NCI-H510A (cell line): ENCODE measurements around the gene SIRT7.

ENCODE experiments used
- DNase-seq: peaks from one replicate; lab custom pipeline; 2025; lab: John Stamatoyannopoulos, UW

The SIRT7 gene

DNA sequence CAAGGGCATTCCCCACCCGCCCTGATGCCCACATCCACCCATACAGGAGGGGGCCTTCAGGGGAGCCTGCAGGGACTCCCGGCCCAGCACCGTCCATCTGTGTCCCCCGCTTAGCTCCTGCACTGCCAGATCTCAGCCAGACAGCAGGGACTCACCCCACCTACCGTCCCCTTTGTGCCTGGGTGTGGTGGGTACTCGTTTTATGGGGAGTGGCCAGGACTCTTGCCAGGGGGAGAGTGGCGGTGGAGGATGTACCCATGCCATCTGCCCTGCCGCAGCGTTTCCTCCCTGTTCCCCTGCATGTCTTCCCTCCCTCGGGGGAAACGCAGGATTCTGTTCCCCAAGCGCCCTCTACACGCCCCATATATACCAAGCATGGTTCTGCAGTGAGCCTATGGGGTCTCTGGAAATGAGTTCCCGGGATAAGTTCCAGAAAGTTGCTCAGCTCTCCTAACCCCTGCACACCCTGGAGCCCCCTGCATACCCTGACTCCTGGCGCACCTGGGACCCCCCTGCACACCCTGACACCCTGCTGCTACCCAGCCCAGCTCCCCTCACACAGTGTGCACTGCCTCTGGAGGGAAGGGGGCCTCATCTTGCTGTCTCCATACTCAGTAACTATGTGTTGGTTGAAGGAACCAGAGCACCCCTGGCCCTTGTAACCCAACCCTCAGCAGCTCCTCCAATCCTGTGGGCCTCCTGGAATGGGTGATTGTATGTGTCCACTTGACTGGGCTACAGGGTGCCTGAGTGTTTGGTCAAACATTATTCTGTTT is 13.8 kb upstream of the SIRT7 start:
- DNase-seq: no peak

DNA sequence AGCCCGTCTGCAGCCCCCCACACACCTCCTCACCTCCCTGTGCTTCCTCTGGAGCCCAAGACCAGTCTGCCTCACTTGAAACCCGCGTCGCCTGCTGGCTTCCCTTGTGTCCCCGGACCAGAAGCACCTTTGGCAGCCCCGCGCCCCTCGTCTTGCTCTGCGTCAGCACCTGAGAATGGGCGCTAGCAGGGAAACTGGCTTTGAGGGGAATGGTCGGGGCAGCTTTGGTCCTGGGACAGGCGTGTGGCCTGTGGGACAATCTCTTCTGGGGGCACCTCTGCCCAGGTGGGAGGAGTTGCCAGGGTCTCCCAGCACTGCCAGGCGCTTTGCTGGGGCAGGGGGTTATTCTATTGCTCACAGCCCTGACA is 13.2 kb upstream of the SIRT7 start:
- no peak for DNase-seq

DNA sequence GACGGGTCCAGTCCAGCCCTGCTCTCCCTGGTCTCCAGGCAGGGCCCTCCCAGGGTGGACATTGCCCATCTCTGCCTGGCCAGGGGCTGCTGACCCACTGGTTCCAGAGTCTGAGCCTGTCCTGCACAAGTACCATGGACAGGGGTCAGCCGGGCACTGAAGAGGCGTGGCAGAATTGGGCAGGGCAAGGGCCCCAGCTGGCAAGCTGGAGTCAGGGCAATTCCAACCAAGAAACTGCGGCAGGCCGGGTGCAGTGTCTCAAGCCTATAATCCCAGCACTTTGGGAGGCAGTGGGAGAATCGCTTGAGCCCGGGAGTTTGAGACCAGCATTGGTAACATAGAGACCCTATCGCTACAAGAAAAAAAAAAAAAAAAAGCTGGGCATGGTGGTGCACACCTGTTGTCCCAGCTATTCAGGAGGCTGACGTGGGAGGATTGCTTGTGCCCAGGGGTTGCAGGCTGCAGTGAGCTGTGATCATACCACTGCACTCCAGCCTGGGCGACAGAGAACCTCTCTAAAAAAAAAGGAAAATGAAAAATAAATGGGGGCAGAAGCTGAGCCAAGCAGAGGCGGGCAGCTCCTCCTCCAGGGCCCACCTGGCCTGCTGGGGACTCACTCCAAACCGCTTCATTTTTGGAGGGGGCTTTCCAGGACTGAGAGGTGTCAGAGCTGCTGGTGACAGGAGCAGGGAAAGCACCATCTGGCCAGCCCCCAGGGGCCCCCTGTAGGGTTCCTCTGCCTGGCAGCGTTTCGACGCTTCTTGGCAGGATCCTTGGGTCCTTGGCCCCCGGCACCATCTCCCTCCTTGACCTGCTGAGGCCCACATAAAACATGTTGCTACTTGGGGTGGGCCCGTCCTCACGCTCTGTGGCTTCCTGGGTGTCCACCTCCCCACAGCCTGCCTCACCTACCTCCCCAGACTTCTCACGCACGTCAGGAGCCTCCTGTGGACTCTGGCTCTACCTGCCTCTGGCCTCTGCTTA is 12.5 kb upstream of the SIRT7 start:
- no peak for DNase-seq

DNA sequence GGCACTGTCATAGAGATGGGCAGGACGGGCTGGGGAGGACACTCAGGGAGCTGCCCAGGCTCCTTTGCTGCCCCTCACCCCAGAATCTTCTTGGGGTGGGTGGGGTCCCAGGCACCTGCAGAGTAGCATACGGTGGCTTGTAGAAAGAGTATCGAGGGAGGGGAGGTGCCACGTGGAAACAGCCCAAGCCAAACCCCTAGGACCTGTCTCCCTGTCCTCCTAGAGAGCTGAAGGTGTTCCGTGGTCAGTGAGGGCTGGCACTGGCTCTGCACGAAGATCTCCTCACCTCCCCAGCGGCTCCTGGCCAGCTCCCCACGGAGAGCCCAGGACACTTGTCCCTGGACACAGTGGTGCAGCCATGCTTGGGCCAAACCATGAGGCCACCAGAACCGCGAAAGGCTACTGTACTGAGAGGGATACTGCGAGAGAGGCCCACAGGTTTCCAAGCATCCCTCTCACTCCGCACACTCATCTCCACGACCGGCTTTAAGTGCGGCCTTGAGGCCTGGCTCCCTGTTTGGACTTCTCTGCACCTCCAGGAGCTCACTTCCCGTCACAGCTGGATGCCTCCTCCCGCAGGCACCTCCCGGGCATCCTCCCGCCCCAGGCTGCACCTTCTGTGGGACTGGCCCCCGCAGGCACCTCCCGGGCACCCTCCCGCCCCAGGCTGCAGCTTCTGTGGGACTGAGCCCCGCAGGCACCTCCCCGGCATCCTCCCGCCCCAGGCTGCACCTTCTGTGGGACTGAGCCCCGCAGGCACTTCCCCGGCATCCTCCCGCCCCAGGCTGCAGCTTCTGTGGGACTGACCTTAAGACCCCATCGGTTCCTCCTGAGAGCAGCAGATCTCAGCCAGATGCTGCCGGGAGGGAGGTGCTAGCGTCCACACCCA is 11.5 kb upstream of the SIRT7 start:
- DNase-seq: no peak

DNA sequence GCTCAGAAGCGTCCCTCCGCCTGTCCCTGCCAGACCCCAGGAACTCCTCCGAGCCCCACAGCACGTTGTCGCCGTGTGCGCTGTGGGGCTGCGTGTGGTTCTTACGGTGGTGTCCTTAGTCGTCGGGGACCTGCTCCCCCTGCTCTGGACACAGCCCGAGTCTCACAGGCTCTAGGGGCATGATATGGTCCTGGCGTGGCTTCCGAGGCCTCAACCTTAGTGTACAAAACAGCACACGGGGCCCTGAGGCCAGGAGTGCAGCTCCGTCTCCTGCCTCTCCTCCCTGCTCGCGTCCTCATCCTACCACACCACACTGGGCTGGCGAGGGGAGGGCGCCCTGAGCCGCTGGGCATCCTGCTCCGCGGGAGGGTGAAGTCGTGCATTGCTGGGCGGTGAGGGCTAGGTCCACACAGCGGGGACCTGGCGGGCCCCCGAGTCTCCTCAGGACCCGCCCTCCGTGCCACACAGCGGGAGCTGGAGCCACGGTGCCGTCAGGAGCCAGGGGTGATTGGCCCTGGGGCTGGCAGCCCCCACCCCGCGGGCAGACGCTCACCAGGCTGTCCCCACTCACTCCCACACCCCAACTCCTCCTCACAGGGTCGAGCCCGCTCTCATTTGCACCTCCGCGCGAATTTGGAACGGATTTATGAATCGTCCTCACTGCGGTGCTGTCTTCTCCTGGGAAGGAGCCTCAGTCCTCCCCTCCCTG is 10.7 kb upstream of the SIRT7 start:
- DNase-seq: no peak

DNA sequence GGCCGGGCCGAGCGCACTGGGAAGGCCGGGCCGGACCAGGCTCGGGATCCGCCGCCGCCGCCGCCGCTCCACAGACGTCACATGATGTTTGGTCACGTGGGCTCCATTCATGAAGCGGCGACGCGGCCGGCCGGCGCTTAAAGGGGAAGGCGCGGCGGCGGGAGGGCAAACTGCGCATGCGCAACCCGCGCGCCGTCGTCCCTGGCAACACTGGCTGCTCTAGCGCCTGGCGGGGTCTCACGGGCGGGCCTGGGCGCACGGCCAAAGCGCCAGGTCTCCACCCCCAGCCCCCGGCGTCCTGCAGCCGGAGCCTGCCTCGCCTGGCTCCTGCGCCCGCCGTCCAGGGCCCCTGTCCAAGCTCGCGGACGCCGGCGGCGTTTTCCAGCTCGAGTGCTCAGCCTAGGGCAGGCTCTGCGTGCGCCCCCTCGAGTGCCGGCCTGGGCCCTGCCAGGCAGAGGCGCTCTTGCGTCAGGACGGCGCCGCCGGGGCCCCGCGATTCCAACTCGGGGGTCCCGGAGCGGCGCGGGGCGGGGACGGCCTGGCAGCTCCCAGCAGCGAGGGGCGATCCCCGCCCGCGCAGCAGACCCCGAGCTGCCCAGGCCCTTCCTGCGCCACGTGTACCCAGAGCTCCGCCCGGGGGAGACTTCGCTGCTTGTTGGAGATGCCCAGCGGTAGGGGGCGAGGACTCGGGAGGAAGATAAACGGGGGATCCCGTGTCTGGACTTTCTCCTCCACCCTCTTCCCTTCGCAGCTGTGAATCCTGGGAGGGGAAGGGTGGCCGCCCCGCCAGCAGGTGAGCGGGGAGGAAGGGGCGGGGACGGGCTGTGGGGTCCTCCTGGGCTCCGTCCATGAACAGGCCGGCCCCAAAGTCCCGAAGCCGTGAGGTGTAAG is 9.9 kb upstream of the SIRT7 start, which contains the start of gene MAFG:
Gene MAFG (minus strand): TSS at position 83 of the 891 bp plus-strand sequence. CDS start 4,550 bp downstream, outside the sequence.
- peak; percentile 90 for DNase-seq

DNA sequence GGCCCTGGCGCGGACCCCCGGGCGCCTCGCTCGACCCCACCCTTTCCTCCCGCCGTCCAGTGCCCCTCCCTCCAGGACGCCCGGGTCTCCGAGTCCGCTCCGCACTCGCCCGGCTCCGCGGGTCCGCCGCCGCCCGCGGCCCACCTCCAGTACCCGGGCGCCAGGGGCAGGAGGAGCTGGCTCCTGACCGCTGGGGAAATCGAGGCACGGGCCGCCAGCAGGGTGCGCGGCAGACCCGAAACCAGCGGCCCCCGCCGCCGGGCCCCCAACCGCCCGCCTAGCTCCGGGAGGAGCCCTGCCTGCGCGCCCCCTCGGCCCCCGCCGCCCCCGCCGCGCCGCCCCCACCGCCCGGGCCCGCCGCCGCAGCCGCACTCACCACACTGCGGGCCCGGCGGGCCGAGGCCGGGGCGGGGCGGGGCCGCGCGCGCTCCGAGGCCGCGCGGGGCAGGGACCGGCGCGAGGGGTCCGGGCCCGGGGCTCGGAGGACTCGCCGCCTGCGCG is 9.2 kb upstream of the SIRT7 start:
- DNase-seq: no peak

DNA sequence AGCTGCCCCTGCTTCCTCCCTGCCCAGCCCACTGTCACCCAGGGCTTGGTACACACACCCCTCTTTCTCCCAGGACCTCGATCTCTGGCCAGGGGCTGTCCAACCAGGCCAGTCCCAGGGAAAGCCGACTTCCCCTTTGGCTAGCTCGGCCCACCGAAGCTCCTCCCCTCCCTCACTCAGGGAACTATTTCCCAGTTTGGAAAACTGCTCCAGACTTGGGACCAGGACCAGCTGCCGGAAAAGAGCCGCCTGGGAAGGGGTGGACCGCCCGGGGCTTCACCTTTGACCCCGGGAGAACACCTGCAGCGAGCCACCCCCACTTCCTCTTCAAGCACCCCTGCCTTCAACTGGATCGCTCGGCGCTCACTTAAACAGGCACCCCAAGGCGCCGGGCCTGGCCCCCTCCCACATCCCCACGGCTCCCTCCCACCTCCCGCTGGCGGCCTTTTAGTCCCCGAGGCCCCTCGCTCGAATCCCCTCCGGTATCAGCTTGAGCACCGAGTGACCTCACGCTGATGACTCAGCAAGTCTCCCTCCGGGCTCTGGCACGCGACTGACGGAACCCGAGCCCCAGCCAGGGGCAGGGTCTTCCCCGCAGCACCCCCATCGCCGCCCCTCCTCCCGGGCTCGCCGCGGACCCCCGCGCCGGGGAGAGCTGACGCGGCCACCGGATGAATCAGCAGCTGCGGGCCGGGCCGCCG is 8.6 kb upstream of the SIRT7 start:
- peak; percentile 70 for DNase-seq

DNA sequence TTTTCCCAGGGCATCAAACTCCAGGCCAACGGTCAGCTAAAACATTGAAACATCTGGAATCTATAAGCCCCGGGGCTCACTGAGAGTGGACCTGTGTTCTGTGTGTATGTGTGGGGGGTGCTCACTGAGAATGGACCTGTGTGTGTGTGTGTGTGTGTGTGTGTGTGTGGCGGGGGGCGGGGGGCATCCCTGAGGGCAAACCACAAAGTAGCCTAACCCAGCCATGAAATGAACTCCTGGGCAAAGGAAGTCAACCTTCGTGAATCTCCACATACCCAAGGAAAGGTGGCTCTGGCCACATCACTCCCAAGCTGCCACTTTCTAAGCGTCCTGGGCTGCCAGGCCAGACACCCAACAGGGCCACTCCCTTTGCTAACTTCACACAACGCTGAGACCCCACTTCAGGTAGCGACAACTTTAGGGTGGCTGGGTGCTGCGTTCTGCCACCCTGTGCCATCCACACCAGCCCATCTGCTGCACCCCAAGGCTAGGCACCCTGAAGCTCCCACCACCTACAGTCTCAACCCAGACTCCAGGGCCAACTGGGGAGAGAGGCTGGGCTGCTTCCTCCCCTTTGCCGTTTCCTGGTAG is 8.0 kb upstream of the SIRT7 start:
- no peak for DNase-seq

DNA sequence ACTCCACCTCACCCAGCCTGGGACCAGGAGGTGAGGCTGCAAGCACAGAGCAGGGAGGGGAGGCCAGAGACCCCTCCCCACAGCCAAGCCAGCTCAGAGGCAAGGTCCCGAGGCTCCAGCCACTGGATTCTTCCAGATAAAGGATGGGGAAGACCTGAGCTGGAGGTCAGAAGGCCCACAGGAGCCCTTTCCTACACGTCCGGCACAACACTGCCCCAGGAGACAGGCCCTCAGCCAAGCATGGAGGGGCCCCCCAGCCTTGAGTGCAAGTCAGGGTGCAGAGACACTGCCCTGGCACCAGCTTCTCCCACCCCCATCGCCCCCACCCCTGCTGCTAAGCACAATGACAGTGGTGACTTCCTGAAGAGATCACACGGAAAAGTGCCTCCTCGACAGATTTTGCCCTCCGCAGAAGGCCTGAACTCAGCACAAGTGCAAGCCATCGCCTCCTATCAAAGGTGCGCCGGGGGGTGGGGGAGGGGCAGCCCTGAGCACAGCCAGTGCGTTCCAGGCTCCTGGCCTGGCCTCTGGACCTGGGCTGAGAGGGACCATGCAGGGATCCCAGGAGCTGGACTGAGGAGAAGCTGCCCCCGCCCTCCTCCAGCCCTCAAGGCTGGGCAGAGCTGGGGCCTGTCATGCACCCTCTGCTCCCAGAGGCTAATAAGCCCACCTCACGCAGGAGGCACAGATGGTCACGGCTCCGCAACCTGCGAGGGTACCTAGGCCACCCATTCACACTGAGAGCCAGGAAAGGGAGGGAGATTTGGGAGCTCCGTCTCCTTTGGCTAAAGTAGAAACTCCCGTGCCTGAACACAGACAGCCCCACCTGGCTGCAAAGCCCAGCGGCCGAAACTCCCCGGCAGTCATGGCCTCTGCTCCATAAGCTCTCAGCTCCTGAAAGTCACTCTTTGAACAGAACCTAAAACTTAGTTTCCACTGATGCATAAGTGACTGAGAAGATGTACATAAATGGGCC is 6.9 kb upstream of the SIRT7 start:
- peak; percentile 25 for DNase-seq

DNA sequence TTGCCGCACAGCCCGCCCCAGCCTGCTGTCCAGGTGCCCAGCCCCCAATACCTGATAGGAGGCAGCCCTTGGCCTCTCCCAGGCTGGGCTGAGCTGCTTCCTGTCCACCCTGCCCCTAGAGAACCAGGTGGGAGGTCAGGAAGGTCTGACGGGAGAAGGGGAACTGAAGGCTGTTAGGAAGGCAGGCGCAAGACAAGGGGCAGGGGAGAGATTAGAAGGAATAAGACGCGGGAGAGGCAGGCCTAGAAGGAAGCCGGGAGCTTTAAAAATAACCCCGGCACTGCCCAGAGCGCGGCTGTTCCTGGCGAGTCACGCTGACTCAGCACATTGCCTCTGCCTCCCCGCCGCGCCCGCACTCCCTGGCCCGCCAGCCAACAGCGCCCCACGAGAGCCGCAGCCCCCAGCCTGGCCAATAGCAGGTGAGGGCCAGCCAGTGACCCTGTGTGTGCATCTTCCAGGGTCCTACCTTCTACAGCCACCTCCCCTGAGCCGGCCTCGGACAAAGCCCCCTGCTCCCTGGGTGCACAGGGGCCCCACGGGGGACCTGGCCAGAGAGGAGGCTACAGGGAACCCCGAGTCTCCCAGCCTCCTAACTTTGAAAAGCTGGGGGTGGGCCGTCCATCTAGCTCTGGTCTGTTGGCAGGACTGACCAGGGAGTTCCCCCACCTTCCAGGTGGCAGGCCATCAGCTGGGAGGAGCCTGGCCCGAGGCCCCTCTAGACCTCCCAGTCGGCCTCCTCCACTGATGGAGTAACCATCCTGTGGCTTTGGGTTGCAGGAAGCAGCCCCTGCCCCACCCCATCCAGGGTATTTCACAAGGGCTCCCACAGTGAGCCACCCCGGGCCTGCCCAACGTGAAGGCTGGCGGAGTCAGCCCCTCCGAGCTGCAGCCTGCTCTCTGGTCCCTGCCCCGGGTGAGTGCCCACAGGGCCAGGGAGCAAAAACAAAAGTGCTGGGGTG is 5.6 kb upstream of the SIRT7 start:
- DNase-seq: no peak

DNA sequence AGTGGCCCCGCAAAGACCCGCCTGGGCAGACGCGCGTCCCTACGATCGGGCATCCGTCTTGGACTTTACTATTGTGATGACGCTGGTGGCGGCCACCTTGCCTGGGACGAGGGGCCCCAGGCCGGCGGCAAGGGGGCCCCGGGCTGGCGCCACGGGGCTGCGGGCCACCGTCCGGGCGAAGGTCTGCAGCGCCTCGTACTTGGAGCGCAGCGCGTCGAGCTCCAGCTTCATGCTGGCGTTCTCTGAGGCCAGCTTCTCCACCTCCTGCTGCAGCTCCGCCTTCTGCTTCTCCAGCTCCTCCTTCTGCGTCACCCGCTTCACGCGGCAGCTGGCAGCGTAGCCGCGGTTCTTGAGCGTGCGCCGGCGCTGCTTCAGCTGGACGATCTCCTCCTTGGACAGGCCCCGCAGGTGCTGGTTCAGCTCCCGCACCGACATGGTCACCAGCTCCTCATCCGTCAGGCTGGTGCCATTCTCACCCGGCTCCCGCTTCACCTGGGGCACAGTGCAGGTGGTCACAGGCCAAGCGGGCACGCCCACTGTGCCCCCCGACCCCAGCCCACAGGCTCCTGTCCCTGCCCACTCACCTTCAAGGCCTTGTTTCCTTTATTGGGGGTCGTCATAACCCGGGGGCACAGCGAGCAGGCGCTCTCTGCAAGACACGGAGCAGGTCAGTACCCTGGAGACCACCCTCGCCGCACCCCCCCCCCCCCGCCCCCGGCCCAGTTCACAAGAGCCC is 4.8 kb upstream of the SIRT7 start:
- DNase-seq: no peak

DNA sequence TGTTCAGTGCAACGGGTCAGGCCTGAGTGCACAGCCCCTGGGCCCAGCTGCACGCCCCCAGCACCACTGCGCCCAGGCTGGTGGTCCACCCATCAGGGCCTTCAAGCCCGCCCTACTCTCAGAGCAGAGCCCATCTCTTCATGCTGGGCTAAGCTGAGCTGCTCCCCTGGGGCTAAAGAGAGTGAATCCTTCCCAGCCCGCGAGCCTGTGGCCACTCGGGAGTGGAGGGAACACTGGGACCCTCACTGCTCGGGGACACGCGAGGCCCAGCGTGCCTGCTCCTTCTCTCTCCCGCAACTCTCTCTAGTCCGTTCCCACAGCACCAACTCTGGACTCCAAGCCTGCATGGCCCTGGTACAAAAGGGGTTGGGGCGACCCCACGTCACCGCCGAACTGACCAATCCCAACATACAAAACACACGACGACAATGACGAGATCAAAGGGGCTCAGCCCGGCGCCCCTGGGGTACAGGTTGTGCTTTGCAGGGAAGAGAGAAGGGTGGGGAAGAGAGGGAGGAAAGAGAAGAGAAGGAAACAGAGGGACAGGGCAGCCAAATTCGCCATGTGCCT is 4.1 kb upstream of the SIRT7 start:
- DNase-seq: no peak

DNA sequence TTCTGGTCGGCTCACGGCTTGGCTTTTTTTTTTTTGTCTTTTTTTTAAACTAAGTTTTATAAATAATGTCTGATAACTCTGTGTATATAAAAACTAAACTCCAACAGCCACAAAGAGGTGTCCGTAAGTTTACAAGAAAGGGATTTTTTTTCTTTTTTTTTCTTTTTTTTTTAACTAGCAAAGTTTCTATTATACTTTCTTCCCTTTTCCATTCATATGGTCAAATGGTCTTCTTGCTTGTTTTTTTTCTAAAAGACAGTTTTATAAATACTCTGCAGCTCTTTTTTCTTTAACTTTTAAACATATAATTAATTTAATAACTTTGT is 3.5 kb upstream of the SIRT7 start:
- no peak for DNase-seq

DNA sequence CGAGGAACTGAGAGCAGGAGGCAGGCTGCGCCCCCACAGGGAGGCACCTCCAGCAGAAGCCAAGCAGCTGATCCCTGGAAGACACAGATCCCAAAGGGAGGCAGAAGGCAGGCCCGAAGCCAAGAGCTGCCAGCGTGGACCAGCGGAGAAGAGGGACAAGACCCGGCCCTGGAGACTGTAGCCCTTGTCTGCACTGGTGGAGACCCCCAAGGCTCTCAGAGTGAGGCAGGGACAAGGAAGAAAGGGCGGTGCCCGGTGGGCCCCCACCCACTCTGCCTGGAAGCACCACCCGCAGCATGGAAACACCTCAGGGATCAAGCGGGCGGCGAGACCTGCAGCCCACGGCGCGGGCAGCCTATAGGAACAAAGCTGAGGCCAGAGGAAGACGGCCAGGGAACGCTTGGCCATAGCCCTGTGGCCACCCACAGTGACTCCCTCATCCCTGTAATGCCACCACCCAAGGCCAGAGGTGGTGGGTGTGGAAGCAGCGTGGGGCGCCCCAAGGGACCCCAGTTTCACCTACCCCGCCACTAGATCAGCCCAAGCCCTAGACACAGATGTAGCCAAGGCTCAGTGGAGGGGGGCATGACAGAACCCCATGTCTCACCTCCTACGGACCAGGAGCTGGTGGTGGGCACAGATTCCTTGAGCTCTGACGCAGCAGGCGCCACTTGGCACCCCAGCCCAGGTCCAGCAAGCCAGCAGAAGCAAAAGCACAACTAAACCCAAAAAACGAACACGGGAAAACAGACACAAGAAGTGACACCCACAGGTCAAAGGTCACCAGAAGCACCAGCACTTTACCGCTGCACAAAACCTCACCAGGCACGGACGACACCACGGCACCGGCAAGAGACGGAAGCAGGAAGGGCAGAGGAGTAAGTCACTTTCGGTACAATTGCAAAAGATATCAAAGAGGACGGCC is 2.9 kb upstream of the SIRT7 start:
- DNase-seq: no peak
